SK-N-SH treated with all-trans-retinoic acid at 6 μM for 48 hours (cell line): ENCODE data around the gene VEGFB.

ENCODE experiments used
- BACH2 ChIP-seq: fragments of 250-450 bp; sonication (Bioruptor Pico); IDR thresholded peaks from 2 replicates; pipeline ENCODE4 v1.9.0; 2021; ENCODE audit warnings: mild to moderate bottlenecking, borderline replicate concordance
- CSRNP3 ChIP-seq: fragments of 250-450 bp; sonication (Bioruptor Pico); IDR thresholded peaks from 2 replicates; pipeline ENCODE4 v1.5.1; 2021; ENCODE audit warnings: mild to moderate bottlenecking, moderate library complexity
- SNAI2 ChIP-seq: fragments of 250-450 bp; sonication (Bioruptor Pico); IDR thresholded peaks from 2 replicates; pipeline ENCODE4 v1.5.0; 2020; ENCODE audit warnings: mild to moderate bottlenecking, moderate library complexity
- ZFP3 ChIP-seq: fragments of 250-450 bp; sonication (Bioruptor Pico); IDR thresholded peaks from 2 replicates; pipeline ENCODE4 v1.5.0; 2020; ENCODE audit warnings: mild to moderate bottlenecking, moderate library complexity
- ZFP30 ChIP-seq: fragments of 450-650 bp; formaldehyde crosslinking; IDR thresholded peaks from 2 replicates; pipeline ENCODE4 v1.5.0; 2022; ENCODE audit warnings: mild to moderate bottlenecking, moderate library complexity
- ZNF565 ChIP-seq: fragments of 450-650 bp; formaldehyde crosslinking; conservative IDR thresholded peaks from 2 replicates; pipeline ENCODE4 v1.5.0; 2020; ENCODE audit warnings: low read depth, mild to moderate bottlenecking, moderate library complexity

- no peak for TF ChIP-seq CSRNP3 (CRISPR knock-in tag)
- TF ChIP-seq ZFP30: no peak
- TF ChIP-seq BACH2 (CRISPR knock-in tag): no peak
- TF ChIP-seq ZNF565 (CRISPR knock-in tag): no peak
- no peak for TF ChIP-seq ZFP3
- TF ChIP-seq SNAI2 (CRISPR knock-in tag): no peak
Measured at GRCh38 chr11:64201543-64201942, 32.8 kb upstream of the VEGFB start.
